C4-2B (cell line): ENCODE data around the gene TNS3.

Experiments
- H3K27ac ChIP-seq: fragments of 450-650 bp; 2 replicates; pipeline ENCODE4 v1.5.1; 2017
- ZFX ChIP-seq: fragments of 450-650 bp; IDR thresholded peaks from 2 replicates; pipeline ENCODE4 v1.6.1; 2017
- TF ChIP-seq, protein P1 (sequence below): fragments of 450-650 bp; conservative IDR thresholded peaks from 2 replicates; pipeline ENCODE4 v1.5.1; 2017; ENCODE audit warnings: mild to moderate bottlenecking

TNS3 gene

DNA sequence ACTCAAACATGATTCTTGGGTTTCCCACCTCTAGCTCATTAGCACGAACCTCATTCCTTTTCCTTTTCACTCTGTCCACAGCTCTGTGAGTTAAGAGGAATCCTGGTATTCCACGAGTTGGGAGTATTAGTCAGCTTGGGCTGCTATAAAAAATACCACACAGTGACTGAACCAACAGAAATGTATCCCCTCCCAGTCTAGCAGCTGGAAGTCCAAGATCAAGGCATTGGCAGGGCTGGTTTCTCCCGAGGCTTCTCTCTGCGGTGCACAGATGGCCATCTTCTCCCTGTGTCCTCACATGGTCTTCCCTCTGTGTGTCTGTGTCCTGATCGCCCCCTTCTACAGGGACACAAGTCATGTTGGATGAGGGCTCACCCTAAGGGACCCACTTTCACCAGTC lies 261.6 kb downstream of the TNS3 start:
- TF ChIP-seq, protein P1, sequence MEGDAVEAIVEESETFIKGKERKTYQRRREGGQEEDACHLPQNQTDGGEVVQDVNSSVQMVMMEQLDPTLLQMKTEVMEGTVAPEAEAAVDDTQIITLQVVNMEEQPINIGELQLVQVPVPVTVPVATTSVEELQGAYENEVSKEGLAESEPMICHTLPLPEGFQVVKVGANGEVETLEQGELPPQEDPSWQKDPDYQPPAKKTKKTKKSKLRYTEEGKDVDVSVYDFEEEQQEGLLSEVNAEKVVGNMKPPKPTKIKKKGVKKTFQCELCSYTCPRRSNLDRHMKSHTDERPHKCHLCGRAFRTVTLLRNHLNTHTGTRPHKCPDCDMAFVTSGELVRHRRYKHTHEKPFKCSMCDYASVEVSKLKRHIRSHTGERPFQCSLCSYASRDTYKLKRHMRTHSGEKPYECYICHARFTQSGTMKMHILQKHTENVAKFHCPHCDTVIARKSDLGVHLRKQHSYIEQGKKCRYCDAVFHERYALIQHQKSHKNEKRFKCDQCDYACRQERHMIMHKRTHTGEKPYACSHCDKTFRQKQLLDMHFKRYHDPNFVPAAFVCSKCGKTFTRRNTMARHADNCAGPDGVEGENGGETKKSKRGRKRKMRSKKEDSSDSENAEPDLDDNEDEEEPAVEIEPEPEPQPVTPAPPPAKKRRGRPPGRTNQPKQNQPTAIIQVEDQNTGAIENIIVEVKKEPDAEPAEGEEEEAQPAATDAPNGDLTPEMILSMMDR: no peak
- TF ChIP-seq ZFX: no peak
- H3K27ac ChIP-seq: no peak overlapping the region

DNA sequence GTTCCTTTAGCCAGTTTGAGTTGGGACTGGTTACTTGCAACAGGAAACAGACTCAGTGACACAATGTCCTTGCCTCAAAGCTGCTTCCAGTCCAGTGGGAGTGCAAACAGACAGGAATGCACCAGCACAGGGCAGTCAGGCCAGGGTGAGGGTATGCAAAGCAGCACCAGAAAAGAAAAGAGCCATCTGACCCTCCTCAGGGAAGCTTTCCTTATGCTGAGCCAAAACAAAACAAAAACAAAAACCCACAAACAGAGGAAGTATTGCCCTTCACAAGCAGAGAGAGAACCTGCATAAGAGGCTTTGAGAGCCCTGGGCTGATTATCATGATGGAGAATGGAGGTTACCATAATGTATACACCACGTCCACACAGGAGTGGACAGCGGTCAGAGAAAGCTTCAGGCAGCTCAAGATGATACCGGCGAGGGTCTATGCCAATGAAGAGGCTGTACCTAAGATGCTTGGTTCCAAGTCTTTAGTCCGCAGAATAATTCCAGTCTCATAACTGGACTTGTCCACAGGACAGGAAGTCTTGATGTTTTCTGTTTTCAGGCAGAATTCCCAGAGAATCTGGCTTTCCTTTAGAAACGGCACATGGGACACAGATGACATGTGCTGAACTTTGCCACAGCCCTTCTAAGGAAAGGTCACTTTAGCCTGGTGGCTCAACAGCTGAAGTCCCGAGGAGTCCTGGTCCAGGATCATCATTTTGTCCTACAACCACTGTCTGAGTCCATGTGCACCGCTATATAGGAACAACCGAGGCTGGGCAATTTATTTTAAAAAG lies 263.3 kb downstream of the TNS3 start:
- no peak for TF ChIP-seq ZFX
- TF ChIP-seq, protein P1: no peak
- H3K27ac ChIP-seq: no peak overlapping the region

DNA sequence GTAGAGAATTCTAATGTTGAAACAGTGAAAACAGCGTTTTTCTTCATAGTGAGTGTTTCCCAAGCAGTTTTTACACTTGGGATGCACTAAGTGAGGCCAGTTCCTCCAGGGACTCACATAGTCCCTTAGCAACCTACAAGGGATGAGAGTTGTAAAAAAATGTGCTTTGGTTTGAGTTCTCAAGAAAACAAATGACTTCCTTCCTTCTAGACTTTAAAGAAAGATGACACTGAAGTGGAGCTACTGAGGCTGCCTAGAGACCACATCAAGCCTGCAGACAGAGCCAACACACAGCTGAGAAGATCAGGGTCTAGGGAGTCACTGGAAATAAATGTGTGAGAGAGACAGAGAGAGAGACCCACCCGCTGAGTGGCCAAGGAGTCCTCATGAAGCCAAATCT lies 264.4 kb downstream of the TNS3 start:
- no peak for TF ChIP-seq ZFX
- no peak overlapping the region for H3K27ac ChIP-seq

DNA sequence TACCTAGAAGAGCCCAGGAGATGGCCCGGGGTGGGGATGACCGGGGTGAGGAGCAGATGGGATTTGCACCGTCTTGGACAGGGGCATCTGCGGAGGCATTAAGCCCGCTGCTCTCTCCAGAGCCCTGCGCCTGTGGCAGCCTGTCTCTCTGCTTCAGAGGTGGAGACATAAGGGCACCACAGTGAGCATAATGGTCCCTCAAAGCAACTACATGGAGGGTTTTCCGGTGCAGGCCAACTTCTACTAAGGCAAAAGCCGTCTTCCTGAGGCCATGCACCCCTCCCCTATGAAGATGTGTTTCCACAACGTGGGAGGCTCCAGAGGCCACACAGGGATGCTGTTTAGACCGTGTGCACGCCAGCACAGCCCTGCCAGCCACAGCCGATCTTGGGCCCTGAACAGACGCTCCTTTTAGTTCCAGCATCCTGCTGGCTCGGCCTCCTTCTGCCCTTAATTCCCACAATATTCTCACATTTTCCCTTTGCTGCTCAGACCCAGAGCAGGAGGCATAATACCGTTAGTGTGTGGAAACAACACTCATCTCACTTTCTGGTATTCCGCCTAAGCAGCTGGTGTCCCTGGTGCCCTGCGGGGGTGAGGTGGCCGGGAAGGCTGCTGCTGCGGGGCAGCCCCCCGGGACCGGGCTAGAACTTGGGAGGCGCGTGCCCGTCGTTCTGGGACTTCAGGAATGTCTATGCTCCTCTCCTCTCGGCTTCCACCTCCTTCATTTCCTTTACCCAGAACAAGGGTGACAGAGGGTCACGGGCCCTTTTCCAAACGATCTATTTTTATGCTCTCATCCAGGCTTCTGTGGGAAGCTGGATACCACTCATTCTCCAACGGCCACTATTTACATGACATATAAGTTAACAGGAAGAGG lies 266.9 kb downstream of the TNS3 start:
- TF ChIP-seq, protein P1: no peak
- no peak for TF ChIP-seq ZFX

DNA sequence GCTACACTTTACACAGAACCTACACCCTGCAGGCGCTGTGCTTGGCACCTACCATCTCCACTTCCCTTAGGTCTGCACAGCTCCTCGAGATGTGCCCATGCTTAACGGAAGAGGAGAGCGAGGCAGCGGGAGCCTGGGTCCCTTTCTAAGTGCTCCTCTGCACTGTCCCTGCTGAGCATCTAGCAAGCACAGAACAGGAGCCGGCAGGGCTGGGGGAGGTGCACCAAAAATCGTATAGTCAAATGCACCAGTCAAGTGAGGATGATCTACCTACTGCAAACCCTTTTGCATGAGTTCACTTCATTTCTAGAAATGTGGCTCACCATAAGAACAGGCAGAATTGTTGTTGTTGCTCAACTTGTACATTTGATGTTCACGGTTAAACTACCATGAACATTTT lies 267.7 kb downstream of the TNS3 start:
- H3K27ac ChIP-seq: no peak overlapping the region
- no peak for TF ChIP-seq ZFX
- TF ChIP-seq, protein P1: no peak

More for the DNA sequence above, 266.9 kb downstream of the TNS3 start:
- H3K27ac ChIP-seq: no peak overlapping the region

DNA sequence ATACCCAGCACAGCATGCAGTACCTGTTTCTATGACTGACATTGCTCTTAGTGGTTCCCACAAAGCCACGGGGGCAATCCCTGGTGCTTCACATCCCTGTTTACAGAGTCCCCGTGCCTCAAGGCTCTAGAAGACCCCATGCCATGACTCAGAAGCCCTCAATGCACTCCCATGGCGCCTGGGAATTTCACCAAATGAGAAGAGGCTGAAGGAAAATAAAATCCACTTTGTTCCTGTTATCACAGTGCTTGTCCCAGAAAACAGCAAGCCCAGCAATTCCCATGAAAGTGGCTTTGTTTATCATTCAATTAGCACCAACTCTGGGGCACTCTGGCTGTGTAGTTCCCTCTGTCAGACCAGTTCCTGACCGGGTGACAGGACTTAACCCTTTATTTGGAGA lies 268.3 kb downstream of the TNS3 start:
- no peak overlapping the region for H3K27ac ChIP-seq
- TF ChIP-seq ZFX: no peak
- TF ChIP-seq, protein P1: no peak

DNA sequence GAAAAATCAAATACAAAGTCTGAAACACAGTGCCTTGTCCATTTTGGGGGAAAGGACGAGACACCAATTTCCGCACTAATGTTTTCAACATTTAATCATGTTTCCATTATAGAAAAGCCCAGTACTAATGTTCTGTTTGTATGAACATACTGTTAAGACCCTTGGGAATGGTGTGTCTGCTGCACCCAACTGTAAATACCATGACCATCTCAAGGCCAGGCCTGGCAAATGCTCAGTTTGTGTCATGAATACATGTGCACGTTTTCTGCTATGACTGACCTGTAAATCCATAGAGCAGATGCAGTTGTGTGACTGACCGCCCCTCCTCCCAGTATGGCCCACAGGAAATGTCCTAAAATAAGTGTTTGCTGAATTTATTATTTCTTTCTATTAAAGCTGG lies 270.0 kb downstream of the TNS3 start:
- H3K27ac ChIP-seq: no peak overlapping the region
- TF ChIP-seq ZFX: no peak
- TF ChIP-seq, protein P1: no peak
